HepG2 (cell line): Measurements from ENCODE around the gene B4GALT3. TPM values are rescaled to one million over a fixed set of nuclear protein-coding genes. Genes with fewer than 3 reads are reported as not detected.

Experiments used
- GABPB1 ChIP-seq: IDR thresholded peaks from 2 replicates; pipeline ENCODE4 v1.6.1; 2016; ENCODE audit warnings: mild to moderate bottlenecking, missing genetic modification reagents, moderate library complexity, missing compliant biosample characterization
- MAF1 ChIP-seq: sonication (generic); formaldehyde crosslinking; IDR thresholded peaks from 2 replicates; pipeline ENCODE4 v1.5.0; 2020; ENCODE audit warnings: missing genetic modification reagents, borderline replicate concordance
- SKIL ChIP-seq: sonication (generic); formaldehyde crosslinking; IDR thresholded peaks from 2 replicates; pipeline ENCODE4 v1.8.0; 2022; ENCODE audit warnings: missing genetic modification reagents, mild to moderate bottlenecking, moderate library complexity, borderline replicate concordance
- STAT6 ChIP-seq: sonication (generic); formaldehyde crosslinking; IDR thresholded peaks from 2 replicates; pipeline ENCODE4 v1.4.0; 2020; ENCODE audit warnings: missing genetic modification reagents, mild to moderate bottlenecking, borderline replicate concordance
- TGIF2 ChIP-seq: IDR thresholded peaks from 2 replicates; pipeline ENCODE4 v1.6.1; 2016; ENCODE audit warnings: control low read depth, missing compliant biosample characterization
- TMF1 ChIP-seq: sonication (generic); formaldehyde crosslinking; IDR thresholded peaks from 2 replicates; pipeline ENCODE4 v1.8.1; 2022; ENCODE audit warnings: low read depth, missing genetic modification reagents
- ZFYVE20 ChIP-seq: sonication (generic); formaldehyde crosslinking; IDR thresholded peaks from 2 replicates; pipeline ENCODE4 v1.8.0; 2023; ENCODE audit warnings: low read depth, mild to moderate bottlenecking, moderate library complexity, missing genetic modification reagents, borderline replicate concordance
- ZNF33B ChIP-seq: sonication (generic); formaldehyde crosslinking; IDR thresholded peaks from 2 replicates; pipeline ENCODE4 v1.5.1; 2020; ENCODE audit warnings: mild to moderate bottlenecking, missing genetic modification reagents
- ZNF383 ChIP-seq: sonication (generic); formaldehyde crosslinking; IDR thresholded peaks from 2 replicates; pipeline ENCODE4 v1.4.0; 2020; ENCODE audit warnings: missing genetic modification reagents, mild to moderate bottlenecking, borderline replicate concordance
- ZNF776 ChIP-seq: sonication (generic); formaldehyde crosslinking; IDR thresholded peaks from 2 replicates; pipeline ENCODE4 v1.4.0; 2020; ENCODE audit warnings: mild to moderate bottlenecking, missing genetic modification reagents
- ZNF841 ChIP-seq: sonication (generic); formaldehyde crosslinking; IDR thresholded peaks from 2 replicates; pipeline ENCODE4 v1.8.1; 2023; ENCODE audit warnings: missing genetic modification reagents, borderline replicate concordance
- polyA plus RNA-seq, 8 experiments: library from polyadenylated mRNA; depleted of rRNA in 3 of 8; stranded (reverse) in 7 of 8; unstranded in 1 of 8; fragments of >200 nt; fragmentation: Illumina TruSeq in 4 of 8; extraction: Trizol in 4 of 8; gene quantifications; 2 replicates each; pipeline versions ENCODE4 v1.2.1 to v1.2.3, GENCODE V29; 2011 to 2016; ENCODE audit warnings: low read depth in 4 of 8, missing spikeins in 1 of 8, mixed read lengths in 1 of 8; ENCODE audit not compliant: insufficient read depth in 1 of 8
- total RNA-seq, 5 experiments: library from RNA; depleted of rRNA; stranded (reverse); fragments of >200 nt; fragmentation: Illumina TruSeq; extraction: Trizol; gene quantifications; 2 replicates each; pipeline ENCODE4 v1.2.3, GENCODE V29; 2016; ENCODE audit warnings: low read depth in 1 of 5
- TF ChIP-seq, protein P1 (sequence below): sonication (generic); formaldehyde crosslinking; IDR thresholded peaks from 2 replicates; pipeline ENCODE4 v1.4.0; 2020; ENCODE audit warnings: low read depth, missing genetic modification reagents
- TF ChIP-seq, protein P2 (sequence below): sonication (generic); formaldehyde crosslinking; IDR thresholded peaks from 2 replicates; pipeline ENCODE4 v1.5.0; 2020; ENCODE audit warnings: missing genetic modification reagents
- TF ChIP-seq, protein P3 (sequence below): sonication (generic); formaldehyde crosslinking; conservative IDR thresholded peaks from 2 replicates; pipeline ENCODE4 v1.4.0; 2020; ENCODE audit warnings: missing genetic modification reagents

The B4GALT3 gene
- total and polyA plus RNA-seq, 2 of the 13 experiments (the other 11 are each of a cell fraction or from before 2014, with no cell fraction given), result 35.6 to 40.4 TPM

GRCh38 chr1:161223805-161224694, 46.7 kb upstream of the B4GALT3 start (continued):
- TF ChIP-seq, protein P1, sequence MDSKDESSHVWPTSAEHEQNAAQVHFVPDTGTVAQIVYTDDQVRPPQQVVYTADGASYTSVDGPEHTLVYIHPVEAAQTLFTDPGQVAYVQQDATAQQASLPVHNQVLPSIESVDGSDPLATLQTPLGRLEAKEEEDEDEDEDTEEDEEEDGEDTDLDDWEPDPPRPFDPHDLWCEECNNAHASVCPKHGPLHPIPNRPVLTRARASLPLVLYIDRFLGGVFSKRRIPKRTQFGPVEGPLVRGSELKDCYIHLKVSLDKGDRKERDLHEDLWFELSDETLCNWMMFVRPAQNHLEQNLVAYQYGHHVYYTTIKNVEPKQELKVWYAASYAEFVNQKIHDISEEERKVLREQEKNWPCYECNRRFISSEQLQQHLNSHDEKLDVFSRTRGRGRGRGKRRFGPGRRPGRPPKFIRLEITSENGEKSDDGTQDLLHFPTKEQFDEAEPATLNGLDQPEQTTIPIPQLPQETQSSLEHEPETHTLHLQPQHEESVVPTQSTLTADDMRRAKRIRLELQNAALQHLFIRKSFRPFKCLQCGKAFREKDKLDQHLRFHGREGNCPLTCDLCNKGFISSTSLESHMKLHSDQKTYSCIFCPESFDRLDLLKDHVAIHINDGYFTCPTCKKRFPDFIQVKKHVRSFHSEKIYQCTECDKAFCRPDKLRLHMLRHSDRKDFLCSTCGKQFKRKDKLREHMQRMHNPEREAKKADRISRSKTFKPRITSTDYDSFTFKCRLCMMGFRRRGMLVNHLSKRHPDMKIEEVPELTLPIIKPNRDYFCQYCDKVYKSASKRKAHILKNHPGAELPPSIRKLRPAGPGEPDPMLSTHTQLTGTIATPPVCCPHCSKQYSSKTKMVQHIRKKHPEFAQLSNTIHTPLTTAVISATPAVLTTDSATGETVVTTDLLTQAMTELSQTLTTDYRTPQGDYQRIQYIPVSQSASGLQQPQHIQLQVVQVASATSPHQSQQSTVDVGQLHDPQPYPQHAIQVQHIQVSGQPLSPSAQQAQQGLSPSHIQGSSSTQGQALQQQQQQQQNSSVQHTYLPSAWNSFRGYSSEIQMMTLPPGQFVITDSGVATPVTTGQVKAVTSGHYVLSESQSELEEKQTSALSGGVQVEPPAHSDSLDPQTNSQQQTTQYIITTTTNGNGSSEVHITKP (CRISPR knock-in tag), result peak; percentile 74; the same call in 1 of the 2 replicates
- TF ChIP-seq GABPB1 (CRISPR knock-in tag) (peak; percentile 15; the same call in 1 of the 2 replicates), ZNF841 (CRISPR knock-in tag) (peak; percentile 47; the same call in 1 of the 2 replicates), STAT6 (CRISPR knock-in tag) (no peak; the same call in 1 of the 2 replicates), ZNF776 (CRISPR knock-in tag) (no peak), MAF1 (CRISPR knock-in tag) (peak; percentile 41; the same call in 1 of the 2 replicates), ZNF383 (CRISPR knock-in tag) (no peak), TGIF2 (CRISPR knock-in tag) (peak; percentile 77), ZFYVE20 (CRISPR knock-in tag) (no peak), TMF1 (0 out of 2 replicates have a peak, but pooled peaks have one; percentile 3), SKIL (peak; percentile 87), ZNF33B (CRISPR knock-in tag) (no peak)
- TF ChIP-seq, protein P2, sequence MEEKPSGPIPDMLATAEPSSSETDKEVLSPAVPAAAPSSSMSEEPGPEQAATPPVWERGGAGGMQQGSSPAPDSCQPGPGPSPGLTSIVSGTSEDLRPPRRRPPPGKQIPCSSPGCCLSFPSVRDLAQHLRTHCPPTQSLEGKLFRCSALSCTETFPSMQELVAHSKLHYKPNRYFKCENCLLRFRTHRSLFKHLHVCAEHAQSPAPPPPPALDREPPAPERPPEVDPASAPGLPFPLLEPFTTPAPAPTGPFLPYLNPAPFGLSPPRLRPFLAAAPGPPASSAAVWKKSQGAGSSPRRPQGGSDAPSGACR, result peak; percentile 28
- TF ChIP-seq, protein P3, sequence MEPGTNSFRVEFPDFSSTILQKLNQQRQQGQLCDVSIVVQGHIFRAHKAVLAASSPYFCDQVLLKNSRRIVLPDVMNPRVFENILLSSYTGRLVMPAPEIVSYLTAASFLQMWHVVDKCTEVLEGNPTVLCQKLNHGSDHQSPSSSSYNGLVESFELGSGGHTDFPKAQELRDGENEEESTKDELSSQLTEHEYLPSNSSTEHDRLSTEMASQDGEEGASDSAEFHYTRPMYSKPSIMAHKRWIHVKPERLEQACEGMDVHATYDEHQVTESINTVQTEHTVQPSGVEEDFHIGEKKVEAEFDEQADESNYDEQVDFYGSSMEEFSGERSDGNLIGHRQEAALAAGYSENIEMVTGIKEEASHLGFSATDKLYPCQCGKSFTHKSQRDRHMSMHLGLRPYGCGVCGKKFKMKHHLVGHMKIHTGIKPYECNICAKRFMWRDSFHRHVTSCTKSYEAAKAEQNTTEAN, result 0 out of 2 replicates have a peak, but pooled peaks have one; percentile 59
